HEK293 (cell line): ENCODE data around the gene EGFLAM.

Source experiments
- CTCF ChIA-PET: fragments of 350-600 bp; formaldehyde crosslinking; extraction: SDS; loops from one replicate; lab custom pipeline; 2021; ENCODE audit warnings: antibody characterized with exemption; lab: Yijun Ruan, JAX
- POLR2A ChIA-PET: fragments of 300-600 bp; formaldehyde crosslinking; extraction: SDS; loops from one replicate; lab custom pipeline; 2020; ENCODE audit warnings: antibody characterized with exemption, inconsistent platforms; lab: Yijun Ruan, JAX
- H3K27ac ChIP-seq: fragments of 200-500 bp; sonication (Bioruptor generic); 2 replicates; pipeline ENCODE4 v1.5.1; 2014; ENCODE audit warnings: low read depth, low read length, control low read depth, inconsistent platforms; ENCODE audit errors: extremely low read depth
- H3K36me3 ChIP-seq, 2 experiments: fragments of 200-500 bp in 1 of 2; sonication (Bioruptor generic) in 1 of 2; 1 replicate in 1 of 2; 2 replicates in 1 of 2; pipeline ENCODE4 v1.5.1; 2014 to 2017; ENCODE audit warnings: inconsistent platforms in 2 of 2, low read length in 2 of 2; ENCODE audit not compliant: control insufficient read depth in 2 of 2, insufficient read depth in 1 of 2
- H3K4me1 ChIP-seq: fragments of 200-500 bp; sonication (Bioruptor generic); 2 replicates; pipeline ENCODE4 v1.5.1; 2014; ENCODE audit warnings: mild to moderate bottlenecking, low read length, inconsistent platforms; ENCODE audit not compliant: control insufficient read depth, insufficient read depth
- H3K4me3 ChIP-seq: 2 replicates; pipeline ENCODE4 v1.5.1; 2011; ENCODE audit warnings: low read depth, mild to moderate bottlenecking, control low read depth, low read length, moderate library complexity
- H3K9me3 ChIP-seq: fragments of 200-500 bp; sonication (Bioruptor generic); 2 replicates; pipeline ENCODE4 v1.5.1; 2014; ENCODE audit warnings: low read depth, low read length, inconsistent platforms; ENCODE audit not compliant: control insufficient read depth, insufficient read depth
- KLF16 ChIP-seq: fragments of 450-650 bp; formaldehyde crosslinking; IDR thresholded peaks from 2 replicates; pipeline ENCODE4 v1.5.1; 2017; ENCODE audit warnings: missing biosample characterization, missing genetic modification characterization
- KLF8 ChIP-seq: fragments of 450-650 bp; formaldehyde crosslinking; IDR thresholded peaks from 2 replicates; pipeline ENCODE4 v1.5.1; 2016; ENCODE audit warnings: missing biosample characterization, missing genetic modification characterization
- MYNN ChIP-seq: fragments of 450-650 bp; formaldehyde crosslinking; IDR thresholded peaks from 2 replicates; pipeline ENCODE4 v1.5.1; 2016; ENCODE audit warnings: missing biosample characterization, missing genetic modification characterization, borderline replicate concordance
- PRDM1 ChIP-seq: fragments of 450-650 bp; formaldehyde crosslinking; IDR thresholded peaks from 2 replicates; pipeline ENCODE4; 2016; ENCODE audit warnings: missing biosample characterization, missing genetic modification characterization
- SCRT2 ChIP-seq: fragments of 450-650 bp; formaldehyde crosslinking; IDR thresholded peaks from 2 replicates; pipeline ENCODE4 v1.5.1; 2016; ENCODE audit warnings: missing biosample characterization, missing genetic modification characterization
- SETDB1 ChIP-seq: IDR thresholded peaks from one replicate; pipeline ENCODE4 v1.6.1; 2017; ENCODE audit warnings: mild to moderate bottlenecking, low read length, moderate library complexity, mixed read lengths; ENCODE audit not compliant: insufficient read length
- TRIM28 ChIP-seq: IDR thresholded peaks from 2 replicates; pipeline ENCODE4 v1.6.1; 2011; ENCODE audit warnings: low read length, control low read depth, borderline replicate concordance
- ZBTB7A ChIP-seq: fragments of 450-650 bp; formaldehyde crosslinking; IDR thresholded peaks from 2 replicates; pipeline ENCODE4 v1.5.1; 2016; ENCODE audit warnings: low read depth, missing biosample characterization, missing genetic modification characterization
- ZNF221 ChIP-seq: fragments of 450-650 bp; formaldehyde crosslinking; IDR thresholded peaks from 2 replicates; pipeline ENCODE4 v1.5.1; 2017; ENCODE audit warnings: missing biosample characterization, missing genetic modification characterization, borderline replicate concordance
- ZNF510 ChIP-seq: fragments of 450-650 bp; formaldehyde crosslinking; IDR thresholded peaks from 2 replicates; pipeline ENCODE4 v1.5.1; 2018; ENCODE audit warnings: mild to moderate bottlenecking, missing genetic modification characterization, missing biosample characterization; ENCODE audit not compliant: insufficient replicate concordance
- ZNF521 ChIP-seq: fragments of 450-650 bp; formaldehyde crosslinking; IDR thresholded peaks from 2 replicates; pipeline ENCODE4 v1.5.1; 2017; ENCODE audit warnings: missing biosample characterization, mild to moderate bottlenecking, missing genetic modification characterization
- ZNF549 ChIP-seq: fragments of 450-650 bp; IDR thresholded peaks from 2 replicates; pipeline ENCODE4 v1.5.1; 2018; ENCODE audit warnings: missing biosample characterization, missing genetic modification characterization, mild to moderate bottlenecking, inconsistent platforms, moderate library complexity
- ZNF596 ChIP-seq: fragments of 450-650 bp; IDR thresholded peaks from 2 replicates; pipeline ENCODE4 v1.5.0; 2018; ENCODE audit warnings: missing biosample characterization, mild to moderate bottlenecking, missing genetic modification characterization, moderate library complexity
- ZNF623 ChIP-seq: fragments of 450-650 bp; formaldehyde crosslinking; IDR thresholded peaks from 2 replicates; pipeline ENCODE4 v1.5.1; 2016; ENCODE audit warnings: missing biosample characterization, missing genetic modification characterization
- ZNF658 ChIP-seq: fragments of 450-650 bp; formaldehyde crosslinking; IDR thresholded peaks from 2 replicates; pipeline ENCODE4; 2016; ENCODE audit warnings: missing biosample characterization, missing genetic modification characterization
- ZNF664 ChIP-seq: fragments of 450-650 bp; formaldehyde crosslinking; IDR thresholded peaks from 2 replicates; pipeline ENCODE4 v1.5.1; 2016; ENCODE audit warnings: missing biosample characterization, missing genetic modification characterization
- ZNF837 ChIP-seq: fragments of 450-650 bp; formaldehyde crosslinking; IDR thresholded peaks from 2 replicates; pipeline ENCODE4 v1.5.1; 2016; ENCODE audit warnings: missing biosample characterization, missing genetic modification characterization
- TF ChIP-seq, protein P1 (sequence below): fragments of 450-650 bp; formaldehyde crosslinking; IDR thresholded peaks from 2 replicates; pipeline ENCODE4 v1.5.1; 2016; ENCODE audit warnings: missing biosample characterization, missing genetic modification characterization, low read depth
- TF ChIP-seq, protein P2 (sequence below): fragments of 450-650 bp; formaldehyde crosslinking; IDR thresholded peaks from 2 replicates; pipeline ENCODE4 v1.5.1; 2016; ENCODE audit warnings: missing biosample characterization, missing genetic modification characterization, low read depth
- TF ChIP-seq, protein P3 (sequence below): fragments of 450-650 bp; IDR thresholded peaks from 2 replicates; pipeline ENCODE4 v1.5.1; 2018; ENCODE audit warnings: missing biosample characterization, missing genetic modification characterization

EGFLAM gene

DNA sequence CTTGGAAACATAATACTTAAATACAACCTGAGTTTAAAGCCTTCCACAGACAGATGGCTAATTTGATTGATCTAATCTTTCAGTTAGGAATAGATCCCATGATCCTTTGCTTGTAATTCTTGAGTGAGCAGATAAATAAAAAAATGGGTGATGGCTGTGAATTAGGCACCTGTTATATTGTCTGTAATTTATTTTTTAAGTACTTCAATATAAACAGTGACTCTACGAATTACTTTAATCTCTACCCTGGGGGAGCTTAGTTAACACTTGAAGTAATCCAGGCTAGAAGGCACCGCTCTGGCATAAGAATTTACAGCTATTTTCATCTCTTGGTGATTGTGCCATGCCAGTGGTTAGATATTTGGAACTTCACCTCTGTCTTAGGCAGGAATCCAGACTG, 9.0 kb downstream of the EGFLAM start (continued):
- TF ChIP-seq, protein P1, sequence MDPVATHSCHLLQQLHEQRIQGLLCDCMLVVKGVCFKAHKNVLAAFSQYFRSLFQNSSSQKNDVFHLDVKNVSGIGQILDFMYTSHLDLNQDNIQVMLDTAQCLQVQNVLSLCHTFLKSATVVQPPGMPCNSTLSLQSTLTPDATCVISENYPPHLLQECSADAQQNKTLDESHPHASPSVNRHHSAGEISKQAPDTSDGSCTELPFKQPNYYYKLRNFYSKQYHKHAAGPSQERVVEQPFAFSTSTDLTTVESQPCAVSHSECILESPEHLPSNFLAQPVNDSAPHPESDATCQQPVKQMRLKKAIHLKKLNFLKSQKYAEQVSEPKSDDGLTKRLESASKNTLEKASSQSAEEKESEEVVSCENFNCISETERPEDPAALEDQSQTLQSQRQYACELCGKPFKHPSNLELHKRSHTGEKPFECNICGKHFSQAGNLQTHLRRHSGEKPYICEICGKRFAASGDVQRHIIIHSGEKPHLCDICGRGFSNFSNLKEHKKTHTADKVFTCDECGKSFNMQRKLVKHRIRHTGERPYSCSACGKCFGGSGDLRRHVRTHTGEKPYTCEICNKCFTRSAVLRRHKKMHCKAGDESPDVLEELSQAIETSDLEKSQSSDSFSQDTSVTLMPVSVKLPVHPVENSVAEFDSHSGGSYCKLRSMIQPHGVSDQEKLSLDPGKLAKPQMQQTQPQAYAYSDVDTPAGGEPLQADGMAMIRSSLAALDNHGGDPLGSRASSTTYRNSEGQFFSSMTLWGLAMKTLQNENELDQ (tag by site-specific recombination): no peak
- TF ChIP-seq ZBTB7A: no peak

DNA sequence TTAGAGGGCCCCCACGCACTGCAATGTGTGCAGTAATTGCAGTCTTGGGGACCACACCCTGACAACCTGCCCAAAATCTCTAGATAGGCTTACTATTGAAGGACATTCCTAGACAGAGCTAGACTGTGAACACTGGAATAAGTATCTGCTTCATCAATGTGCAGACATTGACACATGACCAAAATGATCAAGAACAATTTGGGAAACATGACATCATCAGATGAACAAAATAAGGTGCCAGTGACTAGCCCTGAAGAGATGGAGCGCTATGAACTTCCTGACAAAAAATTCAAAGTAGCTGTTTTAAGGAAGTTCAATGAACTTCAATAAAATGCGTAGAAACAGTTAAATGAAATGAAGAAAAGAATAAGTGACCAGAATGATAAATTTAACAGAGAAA, 15.3 kb downstream of the EGFLAM start:
- CTCF ChIA-PET: interaction anchor here (1.0 to 1.2 kb wide), 2 partner anchors 8 to 9 kb away, joined by 5 read pairs; no protein-coding TSS in a partner anchor
- Histone ChIP-seq H3K4me3 (no peak overlapping the region), H3K4me1 (no peaks in the 10 kb centered on the region)
- TF ChIP-seq, protein P2, sequence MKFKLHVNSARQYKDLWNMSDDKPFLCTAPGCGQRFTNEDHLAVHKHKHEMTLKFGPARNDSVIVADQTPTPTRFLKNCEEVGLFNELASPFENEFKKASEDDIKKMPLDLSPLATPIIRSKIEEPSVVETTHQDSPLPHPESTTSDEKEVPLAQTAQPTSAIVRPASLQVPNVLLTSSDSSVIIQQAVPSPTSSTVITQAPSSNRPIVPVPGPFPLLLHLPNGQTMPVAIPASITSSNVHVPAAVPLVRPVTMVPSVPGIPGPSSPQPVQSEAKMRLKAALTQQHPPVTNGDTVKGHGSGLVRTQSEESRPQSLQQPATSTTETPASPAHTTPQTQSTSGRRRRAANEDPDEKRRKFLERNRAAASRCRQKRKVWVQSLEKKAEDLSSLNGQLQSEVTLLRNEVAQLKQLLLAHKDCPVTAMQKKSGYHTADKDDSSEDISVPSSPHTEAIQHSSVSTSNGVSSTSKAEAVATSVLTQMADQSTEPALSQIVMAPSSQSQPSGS (tag by site-specific recombination): peak; percentile 71
- no peak for TF ChIP-seq ZNF521 (tag by site-specific recombination)
- TF ChIP-seq, all 188 proteins: peak for 1
- POLR2A ChIA-PET: no interaction called here
- Histone ChIP-seq H3K9me3 (no peaks in the 10 kb centered on the region), H3K36me3 (no peaks in the 10 kb centered on the region), H3K27ac (no peak overlapping the region)

DNA sequence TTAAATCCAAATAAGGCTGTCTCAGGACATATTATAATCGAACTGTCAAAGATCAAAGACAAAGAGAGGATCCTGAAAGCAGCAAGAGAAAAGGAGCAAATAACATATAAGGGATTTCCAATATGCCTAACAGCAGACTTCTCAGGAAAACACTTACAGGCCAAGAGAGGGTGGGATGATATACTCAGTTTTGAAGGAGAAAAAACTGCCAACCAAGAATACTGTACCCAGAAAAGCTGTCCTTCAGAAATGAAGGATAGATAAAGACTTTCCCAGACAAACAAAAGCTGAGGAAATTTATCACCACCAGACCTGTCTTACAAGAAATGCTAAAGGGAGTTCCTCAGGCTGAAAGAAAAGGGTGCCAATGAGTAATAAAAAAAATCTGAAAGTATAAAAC, 16.0 kb downstream of the EGFLAM start:
- Histone ChIP-seq H3K27ac (no peak overlapping the region), H3K36me3 (no peaks in the 10 kb centered on the region), H3K4me1 (no peaks in the 10 kb centered on the region), H3K4me3 (no peak overlapping the region), H3K9me3 (no peaks in the 10 kb centered on the region)
- TF ChIP-seq ZNF837 (tag by site-specific recombination) (no peak), ZNF549 (tag by site-specific recombination) (no peak), ZNF510 (peak; percentile 21), SETDB1 (peak; percentile 92), TRIM28 (peak; percentile 38; the same call in 1 of the 2 replicates)
- ChIA-PET POLR2A (no interaction called here), CTCF (interaction anchor here (1.0 to 1.2 kb wide), 2 partner anchors 8 to 10 kb away, joined by 5 read pairs; no protein-coding TSS in a partner anchor)

DNA sequence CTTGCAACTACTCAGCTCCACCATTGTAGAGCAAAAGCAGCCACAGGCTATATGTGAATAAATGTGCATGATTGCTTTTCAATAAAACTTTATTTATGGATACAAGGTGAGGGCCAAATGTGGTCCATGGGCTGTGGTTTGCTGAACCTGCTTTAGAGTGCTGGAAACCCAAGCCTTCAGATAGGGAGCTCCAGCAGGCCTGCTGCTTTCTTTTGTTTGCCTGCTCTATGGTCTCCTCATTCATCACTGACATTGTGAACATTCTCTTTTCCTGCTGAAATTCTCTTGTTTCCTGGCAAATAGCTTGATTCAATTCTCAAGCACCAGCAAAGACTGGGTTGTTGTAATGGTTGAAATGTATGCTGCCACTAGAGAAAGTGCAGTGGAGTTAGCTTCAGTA, 26.0 kb downstream of the EGFLAM start:
- CTCF ChIA-PET: interaction anchor here (0.6 to 1.3 kb wide), 6 partner anchors 15 to 256 kb away, joined by 3 to 7 read pairs (median 4); no protein-coding TSS in a partner anchor
- Histone ChIP-seq H3K27ac (no peak overlapping the region), H3K4me3 (no peak overlapping the region), H3K4me1 (no peaks in the 10 kb centered on the region), H3K36me3 (no peaks in the 10 kb centered on the region), H3K9me3 (no peaks in the 10 kb centered on the region)
- no peak for TF ChIP-seq ZNF664 (tag by site-specific recombination)
- no peak for TF ChIP-seq SCRT2 (tag by site-specific recombination)
- no peak for TF ChIP-seq MYNN (tag by site-specific recombination)
- TF ChIP-seq, protein P3, sequence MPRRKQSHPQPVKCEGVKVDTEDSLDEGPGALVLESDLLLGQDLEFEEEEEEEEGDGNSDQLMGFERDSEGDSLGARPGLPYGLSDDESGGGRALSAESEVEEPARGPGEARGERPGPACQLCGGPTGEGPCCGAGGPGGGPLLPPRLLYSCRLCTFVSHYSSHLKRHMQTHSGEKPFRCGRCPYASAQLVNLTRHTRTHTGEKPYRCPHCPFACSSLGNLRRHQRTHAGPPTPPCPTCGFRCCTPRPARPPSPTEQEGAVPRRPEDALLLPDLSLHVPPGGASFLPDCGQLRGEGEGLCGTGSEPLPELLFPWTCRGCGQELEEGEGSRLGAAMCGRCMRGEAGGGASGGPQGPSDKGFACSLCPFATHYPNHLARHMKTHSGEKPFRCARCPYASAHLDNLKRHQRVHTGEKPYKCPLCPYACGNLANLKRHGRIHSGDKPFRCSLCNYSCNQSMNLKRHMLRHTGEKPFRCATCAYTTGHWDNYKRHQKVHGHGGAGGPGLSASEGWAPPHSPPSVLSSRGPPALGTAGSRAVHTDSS (tag by site-specific recombination): no peak
- TF ChIP-seq KLF16 (tag by site-specific recombination): no peak
- no peak for TF ChIP-seq KLF8 (tag by site-specific recombination)
- no peak for TF ChIP-seq ZNF221 (tag by site-specific recombination)
- no peak for TF ChIP-seq ZNF596
- no peak for TF ChIP-seq ZNF658 (tag by site-specific recombination)
- no peak for TF ChIP-seq PRDM1 (tag by site-specific recombination)
- TF ChIP-seq ZNF623: no peak
- POLR2A ChIA-PET: no interaction called here
